C4-2B (cell line): ENCODE measurements around the gene NUP93.

Source experiments
- H3K27ac ChIP-seq: fragments of 450-650 bp; 2 replicates; pipeline ENCODE4 v1.5.1; 2017
- ZFX ChIP-seq: fragments of 450-650 bp; IDR thresholded peaks from 2 replicates; pipeline ENCODE4 v1.6.1; 2017
- TF ChIP-seq, protein P1 (sequence below): fragments of 450-650 bp; conservative IDR thresholded peaks from 2 replicates; pipeline ENCODE4 v1.5.1; 2017; ENCODE audit warnings: mild to moderate bottlenecking

The NUP93 gene

GRCh38 chr16:56783344-56783743, 53.4 kb downstream of the NUP93 start:
- TF ChIP-seq ZFX = no peak
- TF ChIP-seq, protein P1, sequence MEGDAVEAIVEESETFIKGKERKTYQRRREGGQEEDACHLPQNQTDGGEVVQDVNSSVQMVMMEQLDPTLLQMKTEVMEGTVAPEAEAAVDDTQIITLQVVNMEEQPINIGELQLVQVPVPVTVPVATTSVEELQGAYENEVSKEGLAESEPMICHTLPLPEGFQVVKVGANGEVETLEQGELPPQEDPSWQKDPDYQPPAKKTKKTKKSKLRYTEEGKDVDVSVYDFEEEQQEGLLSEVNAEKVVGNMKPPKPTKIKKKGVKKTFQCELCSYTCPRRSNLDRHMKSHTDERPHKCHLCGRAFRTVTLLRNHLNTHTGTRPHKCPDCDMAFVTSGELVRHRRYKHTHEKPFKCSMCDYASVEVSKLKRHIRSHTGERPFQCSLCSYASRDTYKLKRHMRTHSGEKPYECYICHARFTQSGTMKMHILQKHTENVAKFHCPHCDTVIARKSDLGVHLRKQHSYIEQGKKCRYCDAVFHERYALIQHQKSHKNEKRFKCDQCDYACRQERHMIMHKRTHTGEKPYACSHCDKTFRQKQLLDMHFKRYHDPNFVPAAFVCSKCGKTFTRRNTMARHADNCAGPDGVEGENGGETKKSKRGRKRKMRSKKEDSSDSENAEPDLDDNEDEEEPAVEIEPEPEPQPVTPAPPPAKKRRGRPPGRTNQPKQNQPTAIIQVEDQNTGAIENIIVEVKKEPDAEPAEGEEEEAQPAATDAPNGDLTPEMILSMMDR = no peak
- no peak overlapping the region for H3K27ac ChIP-seq

DNA sequence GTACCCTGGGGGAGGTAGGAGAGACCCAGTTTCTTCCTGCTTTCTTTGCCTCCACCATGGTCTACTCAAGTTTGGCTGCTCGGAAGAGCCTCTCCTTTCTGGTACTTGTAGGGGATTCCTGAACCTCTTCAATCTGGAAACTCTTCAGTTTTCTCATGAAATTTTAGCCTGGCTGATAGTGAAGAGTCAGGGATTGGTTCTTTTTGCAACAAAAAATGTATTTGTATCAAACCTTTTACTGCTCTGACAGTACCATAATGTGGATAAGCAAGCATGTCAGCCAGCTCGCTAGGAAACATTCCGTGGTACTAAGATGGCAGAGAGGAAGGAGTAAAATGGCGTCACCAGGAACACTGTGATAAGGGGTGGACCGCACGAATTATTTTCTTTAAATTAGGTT, 55.4 kb downstream of the NUP93 start:
- TF ChIP-seq, protein P1 = no peak
- no peak for TF ChIP-seq ZFX
- H3K27ac ChIP-seq = no peak overlapping the region

DNA sequence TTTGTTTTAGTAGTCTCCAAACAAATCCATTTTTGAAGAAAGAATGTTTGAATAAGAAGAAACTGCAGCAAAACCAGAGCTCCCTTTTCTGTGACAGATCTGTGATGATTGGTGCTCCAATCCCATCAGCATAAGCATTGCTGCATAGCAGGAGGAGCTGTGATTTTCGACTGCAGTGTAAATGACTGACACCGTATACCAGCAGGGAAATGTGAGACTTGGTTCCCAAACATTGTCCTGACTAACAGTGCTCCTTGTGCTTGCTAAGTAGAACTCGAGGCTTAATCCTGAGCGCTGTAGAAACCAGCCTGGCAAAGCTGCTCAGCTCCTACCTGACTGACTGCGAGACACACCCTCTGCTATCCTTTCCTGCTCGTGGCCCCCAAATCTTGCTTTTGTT, 57.2 kb downstream of the NUP93 start:
- H3K27ac ChIP-seq = no peak overlapping the region
- no peak for TF ChIP-seq ZFX
- TF ChIP-seq, protein P1 = no peak

- TF ChIP-seq, protein P1 = no peak
- TF ChIP-seq ZFX = no peak
Measured at GRCh38 chr16:56788435-56788834, 58.5 kb downstream of the NUP93 start.

DNA sequence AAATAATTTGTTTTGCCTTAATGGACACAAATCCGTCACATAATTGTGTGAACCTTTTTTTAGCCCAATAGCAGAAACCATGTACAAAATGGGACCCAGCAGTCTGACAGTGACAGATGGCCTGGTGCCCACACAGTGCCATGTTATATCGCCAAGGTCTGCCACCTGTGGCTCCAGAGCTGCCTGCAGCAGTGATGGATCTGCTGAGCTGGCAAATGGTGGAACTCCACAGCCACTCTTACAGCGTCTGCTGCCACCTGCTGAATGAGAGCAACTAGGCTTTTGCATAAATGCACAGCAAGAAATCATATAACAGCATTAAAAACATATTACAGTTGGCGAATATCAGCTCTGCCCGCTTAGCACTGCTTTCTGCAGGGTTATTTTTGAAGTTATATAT, 59.4 kb downstream of the NUP93 start:
- peak overlapping the region; percentile 20; the same call in 1 of the 2 replicates for H3K27ac ChIP-seq
- TF ChIP-seq, protein P1 = peak; percentile 67
- no peak for TF ChIP-seq ZFX

More at GRCh38 chr16:56788435-56788834, 58.5 kb downstream of the NUP93 start:
- H3K27ac ChIP-seq = peak overlapping the region; percentile 63

- TF ChIP-seq ZFX = no peak
- TF ChIP-seq, protein P1 = no peak
- no peak overlapping the region for H3K27ac ChIP-seq
Measured at GRCh38 chr16:56792967-56793366, 63.0 kb downstream of the NUP93 start.

- TF ChIP-seq ZFX = no peak
- TF ChIP-seq, protein P1 = peak; percentile 53
- H3K27ac ChIP-seq = no peak overlapping the region
Measured at GRCh38 chr16:56793492-56793891, 63.6 kb downstream of the NUP93 start.
